Kidney (tissue), 14 donors: ENCODE measurements around the gene ASTL. TPM values are rescaled to one million over a fixed set of nuclear protein-coding genes. Genes with fewer than 3 reads are reported as not detected.

ENCODE experiments used
- DNase-seq, 5 donors: peaks; one replicate each; pipeline ENCODE4 v3.0.0-alpha.2; 2013 to 2020
- FAIRE-seq: peaks from 2 replicates; lab custom pipeline; 2012; peaks lifted over from hg19 to GRCh38; lab: Jason Lieb, UNC
- H3K27ac ChIP-seq, 2 donors: one replicate each; pipeline ENCODE4 v1.7.0; 2013; ENCODE audit warnings: low read depth in 2 of 2, low read length in 2 of 2, inconsistent platforms in 1 of 2
- H3K27me3 ChIP-seq: one replicate; pipeline ENCODE4 v1.7.1; 2013; ENCODE audit warnings: low read length, inconsistent platforms; ENCODE audit not compliant: control insufficient read depth, insufficient read depth
- H3K36me3 ChIP-seq, 3 donors: one replicate each; pipeline versions ENCODE4 v1.7.0 to v1.7.1; 2013; ENCODE audit warnings: low read length in 3 of 3, control low read depth in 1 of 3, inconsistent platforms in 1 of 3; ENCODE audit not compliant: insufficient read depth in 3 of 3, control insufficient read depth in 2 of 3
- H3K4me1 ChIP-seq, 3 donors: one replicate each; pipeline versions ENCODE4 v1.7.0 to v1.7.1; 2013; ENCODE audit warnings: low read length in 3 of 3, inconsistent platforms in 1 of 3, low read depth in 1 of 3; ENCODE audit not compliant: control insufficient read depth in 2 of 3, insufficient read depth in 2 of 3
- H3K4me3 ChIP-seq, 3 donors: one replicate each; pipeline versions ENCODE4 v1.7.0 to v1.8.1; 2013; ENCODE audit warnings: low read length in 3 of 3, control low read depth in 1 of 3, inconsistent platforms in 1 of 3
- H3K9ac ChIP-seq, 3 donors: one replicate each; pipeline versions ENCODE4 v1.7.0 to v1.7.1; 2013; ENCODE audit warnings: low read length in 3 of 3, control low read depth in 1 of 3, inconsistent platforms in 1 of 3
- H3K9me3 ChIP-seq, 3 donors: one replicate each; pipeline versions ENCODE4 v1.7.0 to v1.7.1; 2013; ENCODE audit warnings: low read length in 3 of 3, control low read depth in 1 of 3, inconsistent platforms in 1 of 3; ENCODE audit not compliant: control insufficient read depth in 2 of 3, insufficient read depth in 1 of 3
- intact Hi-C: fragments of 100-400 bp; cut with DNase I; formaldehyde crosslinking; loops from one replicate; pipeline ENCODE4 v1.11.1; 2022
- polyA plus RNA-seq: library from polyadenylated mRNA; stranded (reverse); fragments of 350-450 nt; fragmentation: Illumina TruSeq; extraction: RNeasy Lipid Tissue Mini Kit (QIAGEN cat#74804); gene quantifications from one replicate; pipeline ENCODE4 v1.2.3, GENCODE V29; 2014; ENCODE audit warnings: low read depth, low replicate concordance; ENCODE audit not compliant: insufficient read depth
- total RNA-seq: library from RNA; stranded (reverse); fragmentation: NEBNext Ultra II Directional; extraction: Animal tissue kit (Norgen Biotek cat#: 25700); gene quantifications from one replicate; pipeline ENCODE4 v1.2.1, GENCODE V29; 2021
- TF ChIP-seq, protein P1 (sequence below): IDR thresholded peaks from 3 replicates; pipeline ENCODE4 v1.5.1; 2012; ENCODE audit warnings: mild to moderate bottlenecking, moderate library complexity, borderline replicate concordance; ENCODE audit not compliant: insufficient read depth; ENCODE audit errors: extremely low read depth
- donor health status: control.
- donor health status: control.
- donor health status: control.
- donor health status: control.
- donor health status: control.
- donor health status: DM: yes; HTN: yes; CAD: no.
- donor health status: Normal renal cell carcinoma (clear cell type).

The ASTL gene
- total and polyA plus RNA-seq, 2 donors from 2014 or later: not detected

DNA sequence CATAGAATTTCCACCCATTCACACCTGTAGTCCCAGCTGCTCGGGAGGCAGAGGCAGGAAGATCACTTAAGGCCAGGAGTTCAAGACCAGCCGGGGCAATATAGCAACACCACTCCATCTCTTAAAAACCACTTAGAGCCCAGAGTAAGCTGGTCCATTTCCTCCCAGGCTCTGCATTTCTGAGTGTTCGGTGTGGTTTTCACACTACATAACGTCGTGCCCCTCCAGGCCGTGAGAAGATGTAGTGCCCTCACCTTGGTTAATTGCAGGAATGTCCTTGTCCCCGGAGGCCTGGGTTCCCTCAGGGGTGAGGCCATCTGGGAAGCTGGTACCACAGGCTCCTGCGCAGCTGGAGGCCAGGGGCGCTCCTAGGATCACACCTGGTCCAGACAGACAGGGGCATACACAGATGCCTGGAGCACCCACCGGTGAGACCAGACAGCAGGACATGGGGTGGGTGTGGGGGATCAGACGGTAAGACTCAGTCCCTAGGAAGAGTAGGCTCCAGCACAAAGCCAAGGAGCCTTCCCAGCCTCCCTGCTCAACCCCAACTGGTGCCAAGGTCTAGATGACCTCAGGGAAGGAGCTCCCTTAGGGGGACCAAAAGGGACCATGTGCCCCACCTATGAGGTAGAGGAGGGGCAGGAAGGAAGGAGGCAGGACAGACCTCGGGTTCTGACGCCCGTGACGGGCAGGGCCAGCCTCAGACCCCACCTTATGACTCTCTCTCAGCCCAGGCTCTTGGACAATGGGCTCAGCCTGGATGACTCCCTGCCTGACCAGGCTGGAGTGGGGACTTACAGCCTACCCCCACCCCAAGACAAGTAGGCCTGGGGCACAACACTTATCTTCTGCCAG, 752 bp downstream of the ASTL start:
- no peaks in the 10 kb centered on the region for H3K4me1 ChIP-seq
- no peak overlapping the region for H3K9ac ChIP-seq
- DNase-seq (peak in 1 of 5 donors; percentile 61), FAIRE-seq (no peak)
- no peaks in the 10 kb centered on the region for H3K27me3 ChIP-seq
- no peak overlapping the region for H3K27ac ChIP-seq
- intact Hi-C loops: no loop called here
- TF ChIP-seq, protein P1, sequence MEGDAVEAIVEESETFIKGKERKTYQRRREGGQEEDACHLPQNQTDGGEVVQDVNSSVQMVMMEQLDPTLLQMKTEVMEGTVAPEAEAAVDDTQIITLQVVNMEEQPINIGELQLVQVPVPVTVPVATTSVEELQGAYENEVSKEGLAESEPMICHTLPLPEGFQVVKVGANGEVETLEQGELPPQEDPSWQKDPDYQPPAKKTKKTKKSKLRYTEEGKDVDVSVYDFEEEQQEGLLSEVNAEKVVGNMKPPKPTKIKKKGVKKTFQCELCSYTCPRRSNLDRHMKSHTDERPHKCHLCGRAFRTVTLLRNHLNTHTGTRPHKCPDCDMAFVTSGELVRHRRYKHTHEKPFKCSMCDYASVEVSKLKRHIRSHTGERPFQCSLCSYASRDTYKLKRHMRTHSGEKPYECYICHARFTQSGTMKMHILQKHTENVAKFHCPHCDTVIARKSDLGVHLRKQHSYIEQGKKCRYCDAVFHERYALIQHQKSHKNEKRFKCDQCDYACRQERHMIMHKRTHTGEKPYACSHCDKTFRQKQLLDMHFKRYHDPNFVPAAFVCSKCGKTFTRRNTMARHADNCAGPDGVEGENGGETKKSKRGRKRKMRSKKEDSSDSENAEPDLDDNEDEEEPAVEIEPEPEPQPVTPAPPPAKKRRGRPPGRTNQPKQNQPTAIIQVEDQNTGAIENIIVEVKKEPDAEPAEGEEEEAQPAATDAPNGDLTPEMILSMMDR: no peak
- H3K4me3 ChIP-seq: no peak overlapping the region
- H3K36me3 ChIP-seq: no peaks in the 10 kb centered on the region
- H3K9me3 ChIP-seq: no peaks in the 10 kb centered on the region

DNA sequence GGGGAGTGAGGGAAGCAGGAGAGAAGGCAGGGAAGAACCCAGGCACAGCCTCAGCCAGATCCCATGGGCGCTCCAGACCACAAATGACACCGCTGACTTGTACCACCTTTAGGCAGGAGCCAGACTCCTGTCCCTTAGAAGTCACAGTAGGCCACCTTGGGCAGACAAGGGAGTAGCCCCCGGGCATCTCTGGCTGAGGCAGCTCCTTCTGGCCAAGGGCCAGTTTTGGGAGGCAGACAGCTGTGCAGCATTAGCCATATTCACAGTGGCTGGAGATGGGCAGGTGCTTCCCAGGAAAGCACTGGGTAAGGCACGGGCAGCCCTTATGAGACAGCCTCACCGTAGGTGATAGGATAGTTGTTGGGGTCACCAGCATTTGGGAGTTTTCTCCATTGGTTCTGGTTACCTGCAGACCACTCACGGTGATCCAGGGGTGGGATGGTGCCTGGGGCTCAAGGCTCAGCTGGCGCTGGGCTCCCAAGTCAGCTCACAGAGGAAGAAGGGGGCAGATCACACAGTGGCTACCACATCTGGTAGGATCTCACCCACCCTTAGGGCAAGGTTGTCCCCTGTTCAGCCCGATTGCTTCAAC, 2.1 kb downstream of the ASTL start:
- intact Hi-C loops: no loop called here
- TF ChIP-seq, protein P1: no peak
- H3K9ac ChIP-seq: no peak overlapping the region
- FAIRE-seq: no peak
- H3K27ac ChIP-seq: no peak overlapping the region
- H3K4me1 ChIP-seq: no peaks in the 10 kb centered on the region
- peak in 1 of 5 donors; percentile 35 for DNase-seq
- no peaks in the 10 kb centered on the region for H3K9me3 ChIP-seq
- H3K27me3 ChIP-seq: no peaks in the 10 kb centered on the region
- no peaks in the 10 kb centered on the region for H3K36me3 ChIP-seq
- no peak overlapping the region for H3K4me3 ChIP-seq

DNA sequence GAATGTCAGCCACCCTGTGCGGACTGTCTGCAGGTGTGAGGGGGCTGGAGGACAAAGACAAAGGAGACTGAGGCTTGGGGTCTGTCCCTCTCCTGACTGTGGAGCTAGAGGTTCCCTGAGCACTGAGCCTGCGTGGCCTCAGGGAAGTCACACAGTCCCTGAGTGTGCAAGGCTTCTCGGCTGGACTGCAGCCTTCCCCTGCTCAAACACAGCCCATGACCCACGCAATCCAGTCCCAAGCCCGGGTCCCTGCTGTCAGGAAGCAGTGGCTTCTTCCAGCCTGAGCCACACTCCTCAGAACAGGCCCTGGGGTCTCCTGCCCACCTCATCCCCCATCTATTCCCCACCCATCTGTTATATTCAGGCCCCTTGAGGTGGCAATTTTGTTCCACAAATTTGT, 2.7 kb downstream of the ASTL start:
- Histone ChIP-seq H3K9ac (no peak overlapping the region), H3K27me3 (no peaks in the 10 kb centered on the region), H3K4me3 (no peak overlapping the region), H3K27ac (no peak overlapping the region), H3K36me3 (no peaks in the 10 kb centered on the region), H3K4me1 (no peaks in the 10 kb centered on the region), H3K9me3 (no peaks in the 10 kb centered on the region)
- intact Hi-C loops: no loop called here
- TF ChIP-seq, protein P1: no peak
- peak in 1 of 5 donors; percentile 51 for DNase-seq
- FAIRE-seq: no peak
